GM03348 (cell line): ENCODE measurements around the gene ESPL1.
"Not testable (repeated sequence)": the region's sequence is repeated elsewhere in the genome, so short reads cannot be mapped to it uniquely, and the experiment has no call there.

ENCODE experiments used
- DNase-seq: peaks from one replicate; pipeline ENCODE4 v3.0.0; 2012; ENCODE audit warnings: low spot score

Gene ESPL1

DNA sequence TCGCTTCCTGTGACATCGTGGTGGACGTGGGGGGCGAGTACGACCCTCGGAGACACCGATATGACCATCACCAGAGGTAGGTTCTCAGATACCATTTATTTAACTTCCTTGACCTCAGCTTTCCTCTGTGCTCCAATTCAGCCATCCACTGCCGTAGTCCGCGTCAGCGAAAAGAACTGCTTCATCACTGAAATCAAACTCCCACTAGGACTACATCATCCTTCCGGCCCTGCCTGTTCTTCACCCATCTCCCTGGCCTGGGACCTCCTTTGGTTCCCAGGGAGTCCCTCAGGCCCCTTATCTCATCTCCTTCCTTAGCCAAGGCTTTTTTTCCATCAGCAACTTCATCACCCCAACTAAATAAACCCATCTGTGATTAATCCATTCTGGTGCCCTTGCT lies 32.1 kb downstream of the ESPL1 start:
- peak; percentile 61 for DNase-seq

DNA sequence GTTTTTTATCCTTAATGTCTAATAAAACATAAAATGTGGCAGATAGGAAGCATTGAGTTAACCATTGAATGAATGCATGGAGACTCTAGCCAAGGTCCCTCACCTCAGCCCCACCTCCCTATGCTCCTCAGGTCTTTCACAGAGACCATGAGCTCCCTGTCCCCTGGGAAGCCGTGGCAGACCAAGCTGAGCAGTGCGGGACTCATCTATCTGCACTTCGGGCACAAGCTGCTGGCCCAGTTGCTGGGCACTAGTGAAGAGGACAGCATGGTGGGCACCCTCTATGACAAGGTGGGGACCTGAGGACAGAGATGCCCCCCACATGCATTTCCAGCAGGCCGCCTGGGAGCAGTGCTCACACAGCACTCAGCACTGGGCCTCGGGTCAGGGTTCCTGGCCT lies 34.8 kb downstream of the ESPL1 start:
- DNase-seq = no peak

DNA sequence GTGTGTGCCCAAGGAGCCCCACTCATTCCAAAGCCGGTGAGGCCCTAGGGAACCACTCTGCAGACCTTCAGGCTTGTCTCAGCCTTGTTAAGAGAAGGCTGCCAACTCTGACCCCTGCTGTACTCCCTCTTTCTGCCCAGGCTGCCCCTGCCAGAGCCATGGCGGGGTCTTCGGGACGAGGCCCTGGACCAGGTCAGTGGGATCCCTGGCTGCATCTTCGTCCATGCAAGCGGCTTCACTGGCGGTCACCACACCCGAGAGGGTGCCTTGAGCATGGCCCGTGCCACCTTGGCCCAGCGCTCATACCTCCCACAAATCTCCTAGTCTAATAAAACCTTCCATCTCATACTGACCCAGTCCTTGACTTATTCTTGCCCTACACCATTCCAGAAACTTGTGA lies 38.7 kb downstream of the ESPL1 start:
- DNase-seq = no peak

GRCh38 chr12:53308276-53308675 lies 40.2 kb downstream of the ESPL1 start:
- no peak for DNase-seq

GRCh38 chr12:53313996-53314395 lies 45.9 kb downstream of the ESPL1 start:
- DNase-seq = no peak

DNA sequence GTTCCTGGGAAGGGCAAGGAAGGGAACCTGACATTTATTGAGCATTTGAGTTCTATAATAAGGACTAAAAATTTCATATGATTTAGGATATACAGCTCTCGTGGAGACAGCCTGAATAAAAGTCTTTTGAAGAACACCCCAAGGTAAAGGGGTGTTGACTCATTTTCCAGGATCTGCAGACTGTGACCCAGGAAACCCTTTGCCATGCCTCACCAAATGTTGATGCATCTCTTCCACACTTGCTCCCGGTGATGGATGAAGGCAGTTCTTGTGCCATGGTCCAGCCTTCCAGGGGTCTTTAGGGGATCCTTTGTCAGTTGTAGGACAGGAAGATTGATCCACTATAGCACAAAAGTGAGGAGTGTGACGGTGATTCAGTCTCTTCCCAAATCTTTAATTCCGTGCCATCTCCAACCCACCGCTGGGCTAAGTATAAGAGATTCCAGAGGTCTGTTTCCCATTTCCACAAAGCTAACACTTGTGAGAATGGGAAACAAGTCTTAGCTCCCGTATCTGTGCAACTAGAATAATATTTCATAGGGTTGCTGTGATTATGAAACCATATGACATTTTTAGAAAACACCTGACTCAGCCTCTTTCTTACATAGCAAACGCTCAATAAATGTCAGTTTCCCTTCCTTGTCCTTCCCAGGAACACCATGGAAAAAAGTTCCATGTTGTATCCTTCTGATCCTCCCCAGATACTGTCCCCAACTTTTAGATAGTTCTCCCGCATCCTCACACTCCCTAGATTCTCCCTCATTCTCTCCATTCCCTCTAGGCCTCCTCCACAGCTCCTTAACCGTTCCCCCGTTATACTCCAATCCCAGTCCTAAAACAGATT lies 52.5 kb downstream of the ESPL1 start:
- no peak for DNase-seq

DNA sequence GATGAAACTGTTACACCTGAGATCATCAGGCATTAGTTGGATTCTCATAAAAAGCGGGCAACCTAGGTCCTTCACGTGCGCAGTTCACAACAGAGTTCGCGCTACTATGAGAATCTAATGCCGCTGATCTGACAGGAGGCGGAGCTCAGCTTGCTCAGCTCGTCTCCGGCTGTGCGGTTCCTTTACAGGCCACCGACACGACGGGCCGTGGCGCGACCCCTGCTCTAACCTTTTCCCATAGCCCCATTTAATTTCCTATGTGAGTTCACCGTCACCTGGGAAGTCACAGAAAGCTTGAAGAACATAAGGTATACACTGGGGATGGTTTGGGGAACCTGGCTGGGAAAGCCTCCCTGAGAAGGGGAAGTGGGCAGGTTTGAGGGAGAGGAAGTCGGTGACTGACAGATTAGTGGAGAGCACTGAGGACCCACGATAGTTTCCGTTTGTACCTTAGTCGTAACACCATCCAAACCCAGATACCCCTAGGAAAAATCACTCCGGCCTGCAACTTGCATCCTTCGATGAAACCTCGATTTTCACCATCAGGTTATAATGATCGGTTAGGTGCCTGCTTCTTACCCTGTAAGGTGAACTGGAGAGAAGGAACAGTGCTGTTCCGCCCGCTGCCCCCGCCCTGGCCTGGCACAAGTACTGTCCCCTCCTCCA lies 56.1 kb downstream of the ESPL1 start:
- no peak for DNase-seq

GRCh38 chr12:53324779-53325510 lies 56.8 kb downstream of the ESPL1 start:
- DNase-seq = peak; percentile 97

DNA sequence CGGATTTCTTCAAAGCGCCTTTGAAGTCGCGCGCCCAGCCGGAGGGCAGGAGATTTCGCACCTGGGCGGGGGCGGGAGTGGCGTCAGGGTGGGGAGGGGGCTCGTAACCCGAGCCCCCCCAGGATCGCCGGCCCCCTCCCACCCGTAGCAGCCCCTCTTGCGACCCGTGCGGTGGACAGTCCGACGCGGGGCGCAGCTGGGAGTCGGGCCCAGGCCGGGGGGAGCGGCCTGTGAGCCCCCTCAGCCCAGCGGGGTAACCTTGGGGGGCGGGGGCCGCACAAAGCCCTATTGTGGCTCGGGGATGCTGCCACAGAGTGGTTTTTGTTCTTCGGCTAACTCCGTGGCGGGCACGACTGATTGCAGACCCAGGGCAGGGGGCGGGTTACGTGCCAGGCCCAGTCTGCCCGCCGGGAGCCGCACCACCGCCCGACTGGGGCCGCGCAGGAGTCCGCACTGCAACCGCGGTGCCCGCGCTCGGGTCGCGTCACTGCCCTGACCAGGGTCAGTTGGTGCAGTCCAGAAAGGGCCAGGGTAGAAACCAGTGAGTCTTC lies 57.5 kb downstream of the ESPL1 start:
- DNase-seq = peak; percentile 66

DNA sequence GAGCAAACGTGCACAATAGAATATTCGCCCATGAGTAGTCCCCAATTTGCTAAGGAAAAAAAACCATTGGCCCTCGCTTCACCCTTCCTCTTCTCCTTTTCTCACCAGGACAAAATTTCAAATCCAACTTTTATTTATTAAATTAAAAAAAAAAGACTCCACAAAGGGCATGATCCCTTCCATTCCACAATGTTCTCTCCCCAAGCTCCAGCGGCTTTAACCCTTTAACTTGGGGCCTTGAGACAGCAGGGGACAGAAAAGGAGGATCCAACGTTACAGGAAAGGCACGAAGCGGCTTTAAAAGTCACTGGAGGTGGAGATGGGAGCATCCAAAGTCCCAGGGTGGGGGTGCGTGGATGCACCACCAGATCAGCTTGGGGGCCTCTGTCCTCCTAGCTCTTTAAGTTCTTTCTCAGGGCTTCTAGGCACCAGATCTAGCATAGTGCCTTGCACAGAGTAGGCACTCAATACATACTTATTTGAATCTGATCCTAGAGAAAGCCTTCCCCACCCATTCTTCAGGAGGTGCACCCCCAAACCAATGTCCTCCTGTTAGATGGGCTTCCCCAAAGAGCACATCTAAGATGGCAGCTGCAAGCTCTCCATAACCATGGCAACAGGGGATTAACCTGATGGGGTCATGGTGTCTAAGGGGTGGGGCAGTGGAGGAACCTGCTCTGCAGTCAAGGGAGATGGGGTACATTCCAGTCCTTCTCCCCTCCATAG lies 58.5 kb downstream of the ESPL1 start:
- DNase-seq = no peak

DNA sequence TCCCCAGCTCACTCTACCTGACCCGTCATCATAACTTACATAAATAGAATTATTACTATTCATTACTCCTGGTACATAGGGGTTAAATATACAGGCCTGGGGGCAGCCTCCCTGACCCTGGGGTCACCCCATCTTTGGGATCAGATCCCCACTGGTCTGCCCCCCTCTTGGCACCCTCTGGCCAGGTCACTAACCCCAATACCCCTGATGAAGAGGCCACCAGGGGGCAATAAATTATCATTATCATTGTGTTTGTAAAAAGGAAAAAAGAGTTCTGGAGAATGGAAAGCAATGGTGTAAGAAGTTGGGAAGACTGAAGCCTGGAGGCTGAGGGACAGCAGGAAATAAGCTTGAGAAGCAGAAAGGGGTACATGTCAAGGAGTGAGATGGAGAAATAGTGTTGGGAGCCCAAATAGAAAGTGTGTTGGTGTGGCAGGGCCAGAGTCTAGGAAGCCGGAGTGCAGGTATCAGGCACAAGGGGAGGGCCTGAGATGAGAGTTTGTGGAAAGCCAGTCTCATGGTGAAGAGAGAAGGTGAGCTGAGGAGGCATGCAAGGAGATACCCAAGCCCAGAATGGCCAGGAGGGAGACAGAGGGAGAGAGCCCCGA lies 59.4 kb downstream of the ESPL1 start:
- no peak for DNase-seq

GRCh38 chr12:53328043-53328435 lies 59.9 kb downstream of the ESPL1 start:
- DNase-seq = no peak

DNA sequence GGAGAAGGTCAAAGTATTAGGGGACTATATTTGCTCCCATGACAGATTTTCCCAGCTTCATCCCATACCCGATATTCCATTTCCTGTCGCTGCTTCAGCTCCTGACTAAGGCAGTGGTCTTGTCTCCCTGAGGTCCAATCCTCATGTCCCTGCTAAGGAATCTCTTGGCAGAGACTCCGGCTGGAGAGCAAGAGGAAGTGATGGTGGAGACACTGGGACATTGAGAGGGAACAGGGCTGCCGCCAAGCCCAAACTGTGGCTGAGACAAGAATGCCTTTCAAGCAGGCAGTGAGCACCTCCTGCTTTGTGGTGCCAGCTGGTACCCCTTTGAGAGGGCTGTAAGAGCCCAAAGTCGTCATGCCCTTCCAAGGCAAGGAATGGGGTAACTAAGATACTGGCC lies 62.6 kb downstream of the ESPL1 start:
- no peak for DNase-seq

GRCh38 chr12:53332339-53332738 lies 64.2 kb downstream of the ESPL1 start:
- not testable (repeated sequence) for DNase-seq

- DNase-seq = no peak
Measured at GRCh38 chr12:53332744-53333143, 64.6 kb downstream of the ESPL1 start.

- no peak for DNase-seq
Measured at GRCh38 chr12:53333289-53333688, 65.2 kb downstream of the ESPL1 start.

GRCh38 chr12:53333845-53334244 lies 65.7 kb downstream of the ESPL1 start:
- no peak for DNase-seq

DNA sequence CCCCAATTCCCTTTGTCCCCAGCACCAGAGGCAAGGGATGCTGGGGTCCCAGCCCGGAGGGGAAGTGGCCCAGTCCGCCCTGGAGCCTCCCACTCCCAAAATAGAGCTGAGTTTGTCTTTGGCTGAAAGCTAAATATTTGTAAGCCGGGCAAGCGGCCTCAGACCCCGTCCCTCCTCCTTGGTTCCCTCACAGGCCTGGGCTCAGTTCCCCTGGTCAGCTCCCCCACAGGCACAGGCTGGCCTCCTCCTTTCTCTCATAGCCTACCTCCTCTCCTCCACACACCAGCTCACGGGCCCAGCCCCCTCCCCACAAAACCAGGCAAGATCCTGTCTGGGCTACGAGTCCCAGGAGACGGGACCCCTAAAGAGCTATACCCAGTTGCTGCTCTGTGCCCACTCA lies 66.7 kb downstream of the ESPL1 start:
- DNase-seq = no peak

- no peak for DNase-seq
Measured at GRCh38 chr12:53336181-53336681, 68.1 kb downstream of the ESPL1 start, which contains the start of gene SP7. SP7 (minus strand) TSS chr12:53336354; CDS start chr12:53335646, 708 bp downstream.

- DNase-seq = no peak
Measured at GRCh38 chr12:53338017-53338416, 69.9 kb downstream of the ESPL1 start.

- DNase-seq = no peak
Measured at GRCh38 chr12:53338916-53339315, 70.8 kb downstream of the ESPL1 start.
